Activated naive CD4-positive, alpha-beta T cell treated with Interleukin-2 at 50 U/mL for 16 hours (primary cell): ENCODE results near the gene DLGAP1.

Experiments
- DNase-seq: peaks from one replicate; pipeline ENCODE4 v3.0.0-alpha.2; 2020

Gene DLGAP1

GRCh38 chr18:3982541-3982940, 472.6 kb downstream of the DLGAP1 start:
- DNase-seq, result no peak

- DNase-seq, result no peak
Observed at GRCh38 chr18:3979024-3979423, 476.1 kb downstream of the DLGAP1 start.

GRCh38 chr18:3973191-3973850, 481.8 kb downstream of the DLGAP1 start:
- DNase-seq, result no peak

- DNase-seq, result no peak
Observed at GRCh38 chr18:3972291-3972930, 482.7 kb downstream of the DLGAP1 start.

GRCh38 chr18:3970929-3971328, 484.2 kb downstream of the DLGAP1 start:
- DNase-seq, result no peak

- no peak for DNase-seq
Observed at GRCh38 chr18:3967359-3968180, 487.5 kb downstream of the DLGAP1 start.

- no peak for DNase-seq
Observed at GRCh38 chr18:3966642-3967358, 488.3 kb downstream of the DLGAP1 start.

- no peak for DNase-seq
Observed at GRCh38 chr18:3966246-3966641, 488.9 kb downstream of the DLGAP1 start.

GRCh38 chr18:3960977-3961376, 494.1 kb downstream of the DLGAP1 start:
- DNase-seq, result no peak

GRCh38 chr18:3960142-3960541, 495.0 kb downstream of the DLGAP1 start:
- DNase-seq, result no peak

GRCh38 chr18:3952031-3952430, 503.1 kb downstream of the DLGAP1 start:
- DNase-seq, result no peak

- no peak for DNase-seq
Observed at GRCh38 chr18:3950668-3951404, 504.3 kb downstream of the DLGAP1 start.

- no peak for DNase-seq
Observed at GRCh38 chr18:3948958-3949357, 506.1 kb downstream of the DLGAP1 start.

GRCh38 chr18:3947383-3947782, 507.7 kb downstream of the DLGAP1 start:
- DNase-seq, result no peak

- DNase-seq, result no peak
Observed at GRCh38 chr18:3935305-3935704, 519.8 kb downstream of the DLGAP1 start.

- DNase-seq, result no peak
Observed at GRCh38 chr18:3932276-3932675, 522.8 kb downstream of the DLGAP1 start.

- no peak for DNase-seq
Observed at GRCh38 chr18:3931542-3932112, 523.5 kb downstream of the DLGAP1 start.

- no peak for DNase-seq
Observed at GRCh38 chr18:3931013-3931315, 524.1 kb downstream of the DLGAP1 start.

GRCh38 chr18:3930126-3931012, 524.7 kb downstream of the DLGAP1 start:
- no peak for DNase-seq

GRCh38 chr18:3924455-3924854, 530.7 kb downstream of the DLGAP1 start:
- no peak for DNase-seq

- no peak for DNase-seq
Observed at GRCh38 chr18:3923750-3924149, 531.4 kb downstream of the DLGAP1 start.
